Measurements from ENCODE around the gene PAMR1.

The PAMR1 gene

GRCh38 chr11:35415487-35415886 lies 109.9 kb downstream of the PAMR1 start:
- peak overlapping the region in 1 of 3 experiments; percentile 21 for H3K4me3 Mint-ChIP-seq
- no peak for TF ChIP-seq CTCF (IDR thresholded peaks at IDR 0.05; ENCODE audit: unreplicated experiment in 3 of 3)
- peaks cover 25% of the 10 kb centered on the region for H3K4me1 Mint-ChIP-seq
- H3K27me3 Mint-ChIP-seq (ENCODE audit: low read depth), result peaks cover 85% of the 10 kb centered on the region
- H3K36me3 Mint-ChIP-seq (ENCODE audit: low read depth), result no peaks in the 10 kb centered on the region
- H3K9me3 Mint-ChIP-seq, result no peaks in the 10 kb centered on the region
- peak overlapping the region in 2 of 3 experiments; percentile 9 to 30 for H3K27ac Mint-ChIP-seq

DNA sequence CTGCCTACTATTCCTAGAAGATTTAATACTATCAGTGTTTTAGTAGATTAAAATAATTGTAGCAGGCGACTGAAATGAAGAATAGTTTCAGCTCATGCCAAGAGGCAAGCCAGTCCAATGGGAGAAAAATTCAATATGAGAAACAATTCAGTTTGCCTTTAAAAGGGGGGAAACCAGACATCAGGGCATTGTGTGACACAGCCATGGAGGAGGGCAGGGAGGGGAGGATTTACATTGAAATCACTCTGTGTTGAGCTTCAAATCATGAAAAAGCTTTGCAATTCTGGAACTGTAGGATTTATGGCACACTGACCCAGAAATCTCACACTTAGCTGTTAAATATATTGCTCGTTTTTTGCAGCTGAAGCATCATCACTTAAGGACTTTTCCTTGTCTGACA lies 110.6 kb downstream of the PAMR1 start:
- no peak overlapping the region for H3K4me3 Mint-ChIP-seq
- peaks cover 78% of the 10 kb centered on the region for H3K27me3 Mint-ChIP-seq (ENCODE audit: low read depth)
- H3K27ac Mint-ChIP-seq, result peak overlapping the region in 2 of 3 experiments; percentile 9 to 30
- H3K9me3 Mint-ChIP-seq, result no peaks in the 10 kb centered on the region
- H3K4me1 Mint-ChIP-seq, result peaks cover 21% of the 10 kb centered on the region
- no peak for TF ChIP-seq CTCF (IDR thresholded peaks at IDR 0.05; ENCODE audit: unreplicated experiment in 3 of 3)
- H3K36me3 Mint-ChIP-seq (ENCODE audit: low read depth), result no peaks in the 10 kb centered on the region

DNA sequence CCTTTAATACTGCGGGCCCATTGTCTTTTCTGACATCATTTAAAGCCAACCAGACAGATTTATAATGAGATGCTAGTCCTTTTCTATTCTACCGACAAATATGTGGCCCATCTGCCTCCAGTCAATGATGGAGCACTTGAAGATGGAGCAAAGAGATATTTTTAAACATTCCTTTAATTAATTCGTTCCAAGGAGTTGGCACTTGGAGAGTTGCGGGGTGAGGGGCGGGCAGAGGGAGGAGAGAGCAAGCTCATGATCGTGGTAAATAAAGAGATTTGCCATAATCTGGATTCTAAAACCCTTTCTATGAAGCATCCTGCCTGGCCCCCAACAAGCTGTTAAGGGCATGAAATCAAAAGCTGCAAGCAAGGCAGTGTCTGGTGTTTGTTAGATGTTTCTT lies 111.1 kb downstream of the PAMR1 start:
- no peak for TF ChIP-seq CTCF (IDR thresholded peaks at IDR 0.05; ENCODE audit: unreplicated experiment in 3 of 3)
- peaks cover 21% of the 10 kb centered on the region for H3K4me1 Mint-ChIP-seq
- H3K36me3 Mint-ChIP-seq (ENCODE audit: low read depth), result no peaks in the 10 kb centered on the region
- peaks cover 74% of the 10 kb centered on the region for H3K27me3 Mint-ChIP-seq (ENCODE audit: low read depth)
- peak overlapping the region in 1 of 3 experiments; percentile 30 for H3K27ac Mint-ChIP-seq
- H3K4me3 Mint-ChIP-seq, result no peak overlapping the region
- no peaks in the 10 kb centered on the region for H3K9me3 Mint-ChIP-seq

GRCh38 chr11:35413598-35413997 lies 111.8 kb downstream of the PAMR1 start:
- H3K27ac Mint-ChIP-seq, result no peak overlapping the region
- no peak for TF ChIP-seq CTCF (IDR thresholded peaks at IDR 0.05; ENCODE audit: unreplicated experiment in 3 of 3)
- H3K4me1 Mint-ChIP-seq, result peaks cover 19% of the 10 kb centered on the region
- H3K36me3 Mint-ChIP-seq (ENCODE audit: low read depth), result no peaks in the 10 kb centered on the region
- no peaks in the 10 kb centered on the region for H3K9me3 Mint-ChIP-seq
- H3K27me3 Mint-ChIP-seq (ENCODE audit: low read depth), result peaks cover 67% of the 10 kb centered on the region
- H3K4me3 Mint-ChIP-seq, result no peak overlapping the region

DNA sequence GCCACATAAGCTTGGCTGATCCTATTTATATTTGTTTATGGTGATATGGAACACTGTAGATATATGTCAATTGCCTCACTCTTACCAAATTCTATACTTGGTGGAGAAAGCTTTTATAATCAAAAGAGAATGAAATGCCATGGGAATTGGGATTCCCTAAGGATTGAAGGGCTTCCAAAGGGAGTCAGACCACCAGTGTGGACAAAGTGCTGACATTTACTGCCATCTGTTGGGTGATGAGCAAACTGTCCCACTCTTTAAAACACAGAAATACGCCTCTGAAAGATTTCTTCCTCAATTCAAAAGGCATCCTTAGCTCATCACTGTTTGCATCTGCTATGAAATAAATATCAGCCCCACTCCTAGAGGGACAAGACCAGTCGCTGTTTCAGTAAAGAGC lies 113.1 kb downstream of the PAMR1 start:
- Mint-ChIP-seq H3K4me1 (peaks cover 16% of the 10 kb centered on the region), H3K36me3 (ENCODE audit: low read depth) (no peaks in the 10 kb centered on the region), H3K27ac (no peak overlapping the region), H3K9me3 (no peaks in the 10 kb centered on the region), H3K27me3 (ENCODE audit: low read depth) (peaks cover 54% of the 10 kb centered on the region), H3K4me3 (no peak overlapping the region)
- TF ChIP-seq CTCF (IDR thresholded peaks at IDR 0.05; ENCODE audit: unreplicated experiment in 3 of 3), result peak; percentile 44 to 61 (median 44)

DNA sequence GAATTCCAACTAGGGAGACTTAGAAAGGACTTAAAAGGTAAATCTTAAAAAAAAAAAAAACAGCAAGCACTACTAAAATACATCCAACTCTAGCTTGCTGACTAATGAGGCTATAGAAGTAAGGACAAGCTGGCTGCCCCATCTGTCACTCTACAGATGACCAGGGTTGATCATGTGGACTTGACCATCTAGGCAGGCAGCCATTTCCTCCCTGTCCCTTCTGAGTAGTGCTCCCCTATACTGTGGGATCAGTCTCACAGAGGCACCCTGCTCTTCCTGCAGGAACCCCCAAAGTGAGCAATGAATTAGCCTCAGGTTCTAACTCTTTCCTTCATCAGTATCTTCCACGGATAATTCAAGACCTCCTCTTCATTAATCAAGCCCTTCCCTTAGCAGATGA lies 118.4 kb downstream of the PAMR1 start:
- Mint-ChIP-seq H3K9me3 (no peaks in the 10 kb centered on the region), H3K27me3 (ENCODE audit: low read depth) (peaks cover 6% of the 10 kb centered on the region), H3K36me3 (ENCODE audit: low read depth) (no peaks in the 10 kb centered on the region), H3K27ac (no peak overlapping the region), H3K4me1 (no peaks in the 10 kb centered on the region), H3K4me3 (no peak overlapping the region)
- no peak for TF ChIP-seq CTCF (IDR thresholded peaks at IDR 0.05; ENCODE audit: unreplicated experiment in 3 of 3)
